Measurements from ENCODE around the gene FAM53C.
"Not testable (repeated sequence)": the region's sequence is repeated elsewhere in the genome, so short reads cannot be mapped to it uniquely, and the experiment has no call there.

Gene FAM53C

DNA sequence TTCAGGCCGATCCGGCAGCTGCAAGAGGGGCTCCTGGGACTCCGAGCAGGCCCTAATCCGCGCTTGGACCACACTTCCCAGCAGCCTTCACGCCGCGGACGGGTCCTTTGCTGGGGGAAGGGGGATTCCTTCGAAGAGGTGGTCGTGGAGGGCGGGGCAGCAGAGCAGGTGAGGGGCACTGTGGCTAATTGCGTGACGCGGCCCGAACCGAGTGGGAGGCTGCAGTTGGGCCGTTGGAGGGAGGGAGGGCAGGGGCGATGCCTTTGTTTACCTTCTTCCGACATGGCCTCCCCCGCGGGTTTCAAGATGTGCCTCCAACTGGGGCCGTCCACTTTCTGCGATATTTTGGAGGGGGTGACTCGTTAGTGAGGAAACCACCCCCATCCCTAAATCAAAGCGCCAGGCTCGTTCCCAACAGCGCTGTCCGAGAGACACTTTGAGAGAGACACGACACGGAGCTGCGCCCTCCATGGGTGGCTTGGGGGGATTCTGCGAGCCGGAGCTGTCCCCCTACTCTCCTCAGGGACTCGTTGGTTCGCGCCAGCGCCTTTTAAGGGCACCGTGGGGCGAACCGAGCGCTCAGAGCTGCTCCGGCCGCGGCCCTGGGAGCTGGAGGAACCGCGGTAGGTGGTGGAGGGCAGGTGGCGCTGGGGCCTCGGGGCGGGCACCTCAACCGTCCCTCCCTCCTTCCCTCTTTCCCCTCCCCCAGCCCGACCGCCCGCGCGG is at the start of gene FAM53C:
FAM53C (plus strand) TSS at position 582 of the 726 bp plus-strand sequence. CDS start 3,070 bp downstream, outside the sequence.
- DNase-seq: peak; percentile 36

DNA sequence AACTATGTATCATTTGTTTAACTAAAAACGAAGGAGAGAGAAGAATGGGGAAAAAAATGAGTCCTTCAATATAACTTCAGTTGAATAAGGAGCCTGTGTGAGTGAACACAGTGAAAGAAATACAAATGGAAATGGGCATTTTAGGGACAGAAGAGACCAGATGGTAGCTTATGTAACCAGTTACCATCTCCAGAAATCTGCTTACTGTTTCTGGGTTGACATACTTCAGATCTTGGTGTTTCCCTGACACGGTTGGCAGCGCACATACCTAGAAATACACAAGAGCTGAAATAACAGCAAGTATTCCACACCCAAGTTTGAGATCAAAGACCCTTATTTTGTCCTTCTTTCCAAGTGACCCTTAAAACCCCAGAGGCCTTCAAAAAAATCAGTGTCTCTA is 48.8 kb upstream of the FAM53C start:
- no peak for DNase-seq

DNA sequence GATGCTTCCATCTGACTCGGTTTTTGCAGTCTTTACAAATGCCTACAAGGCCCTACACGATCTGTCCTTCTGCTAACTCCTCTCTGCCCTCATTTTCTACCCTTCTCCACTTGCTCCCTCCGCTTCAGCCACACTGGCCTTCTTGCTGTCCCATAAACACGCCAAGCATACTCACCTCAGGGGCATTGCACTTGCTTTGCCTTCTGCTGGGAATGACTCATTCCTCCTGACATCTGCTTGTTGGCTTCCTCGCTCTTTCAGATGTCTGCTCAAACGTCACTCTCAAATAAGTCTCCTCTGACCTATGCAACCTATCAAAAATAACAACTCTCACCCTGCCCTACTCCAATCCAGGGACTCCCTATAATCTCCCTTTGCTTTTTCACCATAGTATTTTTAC is 34.7 kb upstream of the FAM53C start:
- no peak for DNase-seq

DNA sequence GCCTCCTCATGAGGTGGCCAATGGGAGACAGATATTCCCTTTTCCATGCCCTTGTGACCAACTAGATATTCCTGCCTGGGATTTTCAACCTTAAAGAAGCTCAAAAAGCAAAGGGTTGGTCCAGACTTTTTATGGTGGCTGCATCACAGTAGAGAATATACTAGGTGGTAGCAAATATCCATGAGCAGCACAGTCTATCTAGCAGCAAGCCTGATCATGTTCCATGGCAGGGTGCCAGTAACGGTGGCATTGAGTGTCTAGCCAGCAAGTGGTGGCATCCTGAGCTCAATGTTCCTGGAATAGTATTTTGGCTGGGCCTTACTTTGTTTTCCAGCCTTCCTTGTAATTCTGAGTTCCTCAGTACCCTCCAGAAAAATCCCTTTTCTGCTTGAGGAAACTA is 32.3 kb upstream of the FAM53C start:
- no peak for DNase-seq

DNA sequence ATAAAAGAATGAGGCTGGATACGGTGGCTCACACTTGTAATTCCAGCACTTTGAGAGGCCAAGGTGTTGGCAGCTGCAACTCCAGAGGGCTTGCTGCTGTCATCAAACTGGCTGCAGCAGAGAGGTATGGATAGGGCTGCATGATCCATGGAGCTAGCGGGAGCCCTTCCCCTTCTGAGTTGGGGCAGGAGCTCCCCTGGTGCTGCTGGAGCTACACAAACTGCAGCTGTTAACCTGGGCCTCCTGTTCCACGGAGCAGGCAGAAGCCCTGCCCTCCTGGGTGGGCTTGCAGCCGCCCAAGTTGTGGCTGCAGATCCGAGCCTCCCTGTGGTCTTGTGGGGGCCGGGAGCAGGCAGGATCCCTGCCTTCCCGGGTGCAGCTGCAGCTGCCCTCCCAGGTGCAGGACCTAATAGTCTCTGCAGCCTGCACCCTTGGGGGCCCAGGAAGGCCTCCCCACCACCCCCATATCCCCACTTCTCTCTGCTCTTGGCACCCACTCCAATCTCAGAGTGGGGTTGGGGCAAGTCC is 22.3 kb upstream of the FAM53C start:
- no peak for DNase-seq

DNA sequence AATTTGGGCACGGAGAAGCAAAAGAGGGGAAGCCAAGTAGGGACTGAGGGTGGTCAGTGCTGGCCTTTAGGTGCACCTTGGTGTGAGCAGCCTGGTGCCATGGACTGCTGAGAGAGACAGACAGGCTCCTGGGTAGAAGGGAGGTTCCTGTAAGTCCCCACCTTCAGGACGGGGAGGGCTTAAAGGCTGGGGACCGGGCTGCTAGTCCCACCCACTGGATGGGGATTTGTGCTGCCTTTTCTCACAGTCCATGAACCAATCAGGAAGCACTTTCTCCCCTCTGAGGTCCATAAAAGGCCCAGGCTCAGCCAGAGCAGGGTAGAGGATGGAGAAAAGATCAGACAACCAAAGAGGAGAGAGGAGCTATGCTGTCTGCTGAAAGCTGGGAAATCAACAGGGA is 21.7 kb upstream of the FAM53C start:
- no peak for DNase-seq

DNA sequence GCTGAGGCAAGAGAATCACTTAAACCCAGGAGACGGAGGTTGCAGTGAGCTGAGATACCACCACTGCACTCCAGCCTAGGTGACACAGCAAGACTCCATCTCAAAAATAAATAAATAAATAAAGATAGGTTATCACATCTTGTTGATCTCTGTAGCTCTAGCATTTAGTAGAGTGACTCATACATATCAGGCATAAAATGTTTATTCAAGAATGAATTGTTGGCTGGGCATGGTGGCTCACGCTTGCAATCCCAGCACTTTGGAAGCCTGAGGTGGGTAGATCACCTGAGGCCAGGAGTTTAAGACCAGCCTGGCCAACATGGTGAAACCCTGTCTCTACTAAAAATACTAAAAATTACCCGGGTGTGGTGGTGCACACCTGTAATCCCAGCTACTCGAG is 19.9 kb upstream of the FAM53C start:
- DNase-seq: not testable (repeated sequence)

DNA sequence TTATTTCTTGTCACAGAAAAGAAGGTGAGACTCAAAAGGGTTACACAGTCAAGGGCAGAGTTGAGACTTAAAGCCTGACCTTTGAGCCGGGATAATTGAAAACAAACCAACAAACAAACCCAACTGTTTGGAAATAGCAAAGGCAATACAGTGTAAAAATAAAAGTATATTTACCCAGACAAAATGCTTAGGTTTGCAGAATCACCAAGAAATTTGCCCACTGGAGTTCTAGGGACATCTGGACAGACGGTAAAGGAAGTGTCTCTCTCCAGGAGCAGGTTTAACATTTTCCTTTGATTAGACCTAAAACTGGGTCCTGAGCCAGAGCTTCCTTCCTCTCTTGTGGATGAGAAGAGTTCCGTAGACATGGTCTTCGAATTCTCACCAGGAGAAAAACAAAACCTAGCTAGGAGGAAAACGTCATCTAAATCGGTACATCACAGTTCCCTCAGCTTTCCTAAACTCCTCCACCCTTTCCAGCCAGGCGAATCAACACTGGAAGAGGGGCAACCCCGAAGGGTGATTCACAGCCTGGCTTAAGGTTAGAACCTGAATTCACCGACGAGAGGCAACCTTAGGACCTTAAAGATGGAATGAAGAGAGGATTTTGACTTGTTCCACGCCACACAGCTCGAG is 7.1 kb upstream of the FAM53C start:
- no peak for DNase-seq

DNA sequence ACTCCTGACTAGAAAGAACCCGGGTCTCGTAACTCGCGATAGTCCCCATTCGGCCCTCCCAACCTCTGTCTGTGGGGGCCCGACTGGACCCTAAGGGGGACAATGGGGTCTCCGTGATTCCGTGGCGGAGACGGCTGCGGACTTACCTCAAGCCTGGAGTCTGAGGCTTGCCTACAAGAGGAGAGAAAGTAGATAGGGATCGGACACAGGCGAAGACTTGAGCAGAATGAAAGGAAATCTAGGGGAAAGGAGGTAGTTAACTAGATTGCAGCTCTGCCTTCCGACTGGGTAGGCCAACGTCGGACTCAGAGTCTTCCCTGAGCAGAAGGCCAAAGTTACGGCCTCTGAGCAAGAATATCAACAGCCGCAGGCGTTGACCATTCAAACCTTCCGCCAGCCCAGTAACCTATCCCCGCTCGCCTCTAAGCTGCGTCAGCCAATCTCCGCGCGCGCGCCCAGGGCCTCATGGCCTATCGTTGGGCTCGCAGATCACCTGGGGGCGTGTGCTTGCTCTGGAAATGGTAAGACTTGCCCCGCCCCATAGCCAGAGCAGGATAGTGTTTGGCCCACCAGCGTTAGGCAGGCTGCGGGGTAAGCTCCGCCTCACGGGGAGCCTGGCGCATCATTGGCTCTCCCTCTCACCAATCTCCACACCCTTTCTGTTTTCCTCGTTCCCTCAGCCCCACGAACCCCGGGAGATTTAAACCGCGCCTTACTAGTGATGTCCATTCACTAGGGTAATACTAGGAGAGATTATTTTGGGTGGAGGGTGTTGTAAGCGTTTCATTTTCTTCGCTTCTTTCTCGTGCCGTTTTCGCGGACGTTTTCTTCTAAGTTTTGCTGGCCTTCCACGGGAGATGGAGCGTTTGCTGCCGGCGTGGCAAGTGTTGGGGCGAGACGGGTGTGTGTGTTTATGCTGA is 6.4 kb upstream of the FAM53C start, which contains the start of gene CDC25C:
CDC25C (minus strand) TSS at position 356 of the 920 bp plus-strand sequence. CDS start 624 bp downstream, outside the sequence.
- peak; percentile 95 for DNase-seq

DNA sequence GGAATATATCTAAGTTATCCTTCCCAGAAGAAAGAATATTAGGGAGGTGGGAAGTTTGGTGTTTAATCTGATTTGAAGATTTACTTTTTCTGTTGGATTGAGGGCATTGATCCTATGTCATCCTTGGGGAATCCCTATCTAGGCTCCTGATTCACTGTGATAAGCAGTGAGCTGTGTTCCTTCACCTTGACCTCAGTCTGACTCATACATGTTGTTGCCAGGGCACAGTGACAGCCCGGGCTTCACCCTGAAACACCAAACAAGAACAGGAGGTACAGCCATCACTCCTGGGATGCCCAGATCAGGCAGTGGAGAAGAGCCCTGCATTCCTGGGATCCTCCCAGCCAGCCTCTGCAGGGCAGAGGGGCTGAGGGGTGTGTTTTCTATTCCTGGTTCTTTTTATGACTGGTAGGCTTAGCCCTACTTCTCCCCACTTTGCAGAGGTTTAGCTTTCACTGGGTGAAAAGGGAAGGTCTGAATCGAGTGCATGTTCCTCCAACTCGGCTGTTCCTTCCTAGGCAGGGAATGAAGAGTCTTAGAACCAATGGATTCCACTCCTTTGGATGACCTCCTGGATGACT is 3.1 kb upstream of the FAM53C start:
- no peak for DNase-seq

DNA sequence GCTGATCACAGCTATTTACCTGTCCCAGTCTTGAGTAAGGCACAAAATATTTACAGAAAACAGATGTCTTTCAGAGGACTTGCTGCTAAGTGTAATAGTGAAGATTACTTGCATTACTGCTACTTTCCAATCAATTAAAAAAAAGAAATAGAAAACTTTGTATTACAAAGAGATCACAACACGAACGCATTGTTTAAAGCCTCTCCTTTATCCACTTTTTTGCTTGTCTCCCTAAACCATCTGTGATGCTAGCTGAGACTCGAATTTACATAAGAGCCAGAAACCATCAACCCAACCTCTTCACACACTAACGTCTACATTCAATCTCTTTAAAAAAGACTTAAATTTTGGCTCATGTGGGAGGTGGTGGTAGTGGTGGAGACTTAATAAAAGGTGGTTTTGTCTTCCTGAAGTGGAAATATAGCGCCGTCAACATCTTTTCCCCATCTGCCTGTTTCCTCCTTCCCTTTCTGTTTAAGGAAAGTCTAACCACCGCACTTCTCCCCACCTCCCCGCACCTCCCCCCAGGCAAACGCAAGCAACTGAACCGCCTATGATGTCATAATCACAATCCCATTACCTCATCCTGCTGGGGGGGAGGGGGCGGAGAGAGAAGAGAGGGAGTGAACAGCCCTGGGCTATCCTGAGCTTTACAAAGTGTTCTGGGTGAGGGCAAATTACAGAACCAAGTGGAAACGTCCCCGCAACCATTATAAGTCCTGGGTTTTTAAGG is 948 bp upstream of the FAM53C start:
- no peak for DNase-seq

DNA sequence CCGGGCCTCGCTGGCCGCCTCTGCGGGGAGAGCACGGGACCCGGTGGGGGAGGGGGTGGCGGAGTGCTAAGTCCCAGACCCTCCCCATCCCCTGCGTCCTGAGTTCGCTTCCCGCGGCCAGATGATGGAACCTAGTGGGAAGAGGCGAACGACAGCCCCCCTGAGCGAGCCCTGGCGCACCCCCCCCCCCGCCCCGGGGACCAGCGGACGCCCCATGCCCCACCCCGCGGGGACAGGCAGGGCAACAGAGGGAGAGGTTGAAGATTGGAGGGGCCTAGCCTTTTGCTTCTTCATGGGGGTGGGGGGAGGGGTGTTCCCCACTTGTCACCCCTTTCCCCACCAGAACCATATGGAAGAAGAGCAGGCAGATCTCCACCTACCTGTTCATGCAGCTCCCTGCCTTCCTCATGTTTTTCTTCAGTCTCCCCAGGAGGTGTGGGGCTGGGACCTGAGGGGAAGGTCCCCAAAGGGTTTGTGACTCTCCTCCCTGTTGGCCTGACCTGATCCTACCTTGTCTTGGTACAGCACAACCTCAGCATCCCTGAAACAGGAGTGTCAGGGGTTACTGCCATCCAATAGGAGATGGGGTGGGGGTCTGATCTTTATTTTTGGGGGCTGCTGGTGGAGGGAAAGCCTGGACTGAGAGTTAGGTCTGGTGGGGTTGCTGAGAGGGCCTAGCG is 485 bp downstream of the FAM53C start:
- no peak for DNase-seq

DNA sequence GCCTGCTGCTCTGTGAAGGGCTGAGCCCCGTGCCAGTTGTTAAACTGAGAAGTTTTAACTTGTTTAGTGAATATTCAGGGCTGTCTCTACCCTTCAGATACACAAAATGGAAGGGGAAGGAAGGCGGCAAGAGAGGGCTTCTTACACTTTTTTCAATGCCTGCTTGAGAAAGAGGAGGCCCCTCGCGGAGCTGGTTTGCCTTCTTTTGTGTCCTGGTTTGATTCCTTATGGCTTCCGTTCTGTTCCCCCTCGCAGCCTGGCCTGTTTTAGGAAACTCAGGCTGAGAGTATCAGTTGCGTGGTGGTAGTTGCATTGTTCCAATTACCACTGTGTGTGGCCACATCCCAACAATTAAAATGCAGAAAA is 1.0 kb downstream of the FAM53C start:
- no peak for DNase-seq

DNA sequence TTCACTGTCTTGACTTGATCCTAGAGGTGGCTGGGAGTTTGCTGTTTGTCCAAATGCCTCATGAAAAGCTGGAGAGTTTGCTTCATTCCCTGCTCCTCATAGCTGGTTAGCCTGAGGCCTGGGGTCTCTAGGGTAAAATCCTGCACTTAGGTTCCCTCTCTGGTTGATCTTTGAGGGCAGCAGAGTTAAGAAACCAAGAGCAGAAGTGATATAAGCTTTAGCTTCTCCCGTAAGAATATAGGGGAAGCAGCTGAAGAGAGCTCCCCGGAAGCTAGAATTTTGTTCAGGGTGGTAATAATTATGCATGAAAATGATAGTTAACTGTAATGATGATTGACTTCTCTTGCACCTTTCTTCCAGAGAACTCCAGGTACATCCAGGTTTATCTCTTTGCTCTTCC is 1.4 kb downstream of the FAM53C start:
- no peak for DNase-seq

DNA sequence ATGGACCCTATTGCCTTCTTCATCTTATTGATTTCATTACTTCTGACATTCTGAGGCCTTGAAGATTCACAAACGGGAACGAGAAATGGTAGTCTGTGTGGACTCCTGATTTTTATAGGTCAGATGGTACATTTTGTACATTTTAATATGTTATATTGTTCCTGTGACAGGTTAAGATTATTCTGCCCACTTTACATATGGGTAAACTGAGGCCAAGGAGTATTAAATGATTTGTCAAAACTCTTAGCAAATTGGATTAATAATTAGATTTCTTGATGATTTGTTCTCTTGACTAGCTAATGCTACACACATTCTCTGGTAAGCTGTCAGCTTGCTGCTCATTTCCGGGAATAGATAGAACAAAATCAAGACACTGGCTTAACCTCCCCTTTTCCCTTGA is 1.9 kb downstream of the FAM53C start:
- DNase-seq: no peak

DNA sequence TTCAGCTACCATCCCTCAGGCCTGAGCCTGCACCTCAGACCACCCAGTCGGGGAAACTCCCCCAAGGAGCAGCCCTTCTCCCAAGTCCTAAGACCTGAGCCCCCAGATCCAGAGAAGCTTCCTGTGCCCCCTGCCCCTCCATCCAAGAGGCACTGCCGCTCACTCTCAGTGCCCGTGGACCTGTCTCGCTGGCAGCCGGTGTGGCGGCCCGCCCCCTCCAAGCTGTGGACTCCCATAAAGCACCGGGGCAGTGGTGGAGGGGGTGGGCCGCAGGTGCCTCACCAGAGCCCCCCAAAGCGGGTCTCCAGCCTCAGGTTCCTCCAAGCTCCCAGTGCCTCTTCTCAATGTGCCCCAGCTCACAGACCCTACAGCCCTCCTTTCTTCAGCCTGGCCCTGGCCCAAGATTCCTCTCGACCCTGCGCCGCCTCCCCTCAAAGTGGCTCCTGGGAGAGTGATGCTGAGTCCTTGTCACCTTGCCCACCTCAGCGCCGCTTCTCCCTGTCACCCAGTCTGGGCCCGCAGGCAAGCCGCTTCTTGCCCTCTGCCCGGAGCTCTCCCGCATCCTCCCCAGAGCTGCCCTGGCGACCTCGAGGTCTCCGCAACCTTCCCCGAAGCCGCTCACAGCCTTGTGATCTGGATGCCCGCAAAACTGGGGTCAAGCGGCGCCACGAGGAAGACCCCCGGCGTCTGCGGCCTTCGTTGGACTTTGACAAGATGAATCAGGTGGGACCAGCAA is 7.0 kb downstream of the FAM53C start:
- no peak for DNase-seq

DNA sequence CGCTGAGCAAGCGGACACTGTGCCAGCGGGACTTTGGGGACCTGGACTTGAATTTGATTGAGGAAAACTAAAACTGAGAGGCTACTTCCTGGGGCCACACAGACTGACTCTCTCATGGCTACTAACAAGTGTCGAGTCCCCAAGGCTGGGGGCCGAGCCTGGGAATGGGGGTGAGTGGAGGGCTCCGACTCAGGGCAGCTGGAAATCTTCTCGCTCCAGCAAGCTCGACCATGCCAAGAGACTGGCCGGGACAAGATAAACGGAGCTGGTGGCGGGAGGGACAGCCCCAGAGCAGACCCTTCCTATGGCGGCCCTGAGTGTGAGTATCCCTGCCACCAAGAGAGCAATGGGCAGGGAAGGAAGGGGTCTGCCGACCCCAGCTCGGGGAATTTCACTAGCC is 8.8 kb downstream of the FAM53C start:
- DNase-seq: no peak

DNA sequence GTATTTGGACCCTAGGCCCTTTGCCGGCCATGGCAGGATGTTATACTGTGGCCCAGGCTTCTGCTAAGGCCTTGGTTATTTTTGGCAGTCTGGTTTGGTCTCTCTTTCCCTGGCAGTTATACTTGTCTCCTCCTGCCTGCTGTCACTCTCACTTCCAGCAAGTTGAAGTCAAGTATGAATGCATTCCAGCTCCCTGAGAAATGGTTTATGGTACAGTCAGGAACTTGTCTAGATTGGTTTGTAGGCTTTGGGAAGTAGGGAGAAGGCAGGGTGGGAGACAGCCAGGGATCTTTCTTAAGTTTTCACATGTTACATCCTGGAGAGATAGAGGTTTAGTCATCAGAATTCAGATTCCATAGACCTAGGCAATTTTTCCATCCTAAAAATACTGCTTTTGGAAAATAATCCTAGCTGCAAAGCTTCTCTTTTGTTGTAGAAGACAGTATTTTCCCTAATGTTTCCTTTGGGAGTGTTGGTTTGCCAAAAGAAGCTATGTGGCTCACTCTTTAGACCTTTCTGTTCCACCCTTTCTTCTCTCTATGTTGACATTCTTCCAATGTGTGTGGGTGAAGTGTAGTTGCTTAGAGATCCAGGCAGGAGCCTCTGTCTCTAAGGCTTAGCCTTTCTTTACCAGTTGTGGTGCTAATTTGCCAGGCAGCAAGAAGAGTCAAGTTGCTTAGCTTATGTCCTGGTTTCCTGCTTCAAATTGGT is 11.9 kb downstream of the FAM53C start:
- no peak for DNase-seq

DNA sequence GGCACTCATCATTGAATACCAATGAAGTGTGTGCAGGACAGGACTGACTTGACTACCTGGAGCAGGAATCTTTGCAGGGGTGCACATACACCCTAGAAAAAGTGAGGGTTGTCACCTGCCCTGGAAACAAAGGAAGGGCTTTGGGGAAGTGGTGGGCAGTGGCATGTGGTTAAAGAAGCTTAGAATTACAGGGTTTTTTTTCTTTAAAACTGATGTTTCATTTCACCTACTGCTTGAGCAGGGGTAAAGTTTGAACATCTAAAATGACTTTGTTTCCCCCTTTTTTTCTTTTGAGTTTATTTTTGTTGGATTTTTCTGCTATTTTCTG is 12.5 kb downstream of the FAM53C start:
- no peak for DNase-seq

DNA sequence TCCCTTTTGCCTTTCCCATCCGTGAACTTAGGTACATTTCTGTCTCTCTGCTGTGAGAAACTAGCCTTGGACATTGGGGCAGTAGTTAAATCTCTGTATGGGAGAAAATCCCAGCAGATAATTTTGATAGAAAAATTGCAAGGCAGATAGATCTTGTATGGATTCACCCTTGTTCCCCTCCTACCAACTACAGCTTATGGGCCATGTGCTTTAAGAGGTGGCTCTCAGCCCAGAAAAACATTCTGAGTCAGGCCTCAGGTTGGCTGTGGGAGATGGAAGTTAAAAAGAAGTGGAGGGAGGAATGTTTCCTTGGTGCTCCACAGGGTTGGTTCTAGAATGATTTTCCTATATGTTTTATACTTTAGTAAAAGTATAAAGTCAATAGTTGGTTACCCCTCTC is 13.0 kb downstream of the FAM53C start:
- DNase-seq: no peak

All from NCI-H187 treated with DMSO at 0.1 percent for 48 hours (cell line).